GM19463 (cell line): Measurements from ENCODE around the gene CILP2.

Experiments used
- ATAC-seq: cut with Tn5 transposase; IDR thresholded peaks from one replicate; pipeline ENCODE4 v1.9.1; 2021; ENCODE audit warnings: mild to moderate bottlenecking, moderate library complexity; ENCODE audit not compliant: unreplicated experiment

CILP2 gene

GRCh38 chr19:19504754-19505668, 33.1 kb upstream of the CILP2 start:
- ATAC-seq, result no peak

- ATAC-seq, result no peak
These were observed 32.3 kb upstream of the CILP2 start for GRCh38 chr19:19505669-19506326.

- no peak for ATAC-seq
These were observed 31.5 kb upstream of the CILP2 start for GRCh38 chr19:19506592-19506991.

- ATAC-seq, result no peak
These were observed 30.7 kb upstream of the CILP2 start for GRCh38 chr19:19507354-19507753.

GRCh38 chr19:19508217-19508616, 29.8 kb upstream of the CILP2 start:
- no peak for ATAC-seq

GRCh38 chr19:19510432-19510831, 27.6 kb upstream of the CILP2 start:
- no peak for ATAC-seq

GRCh38 chr19:19513682-19514081, 24.4 kb upstream of the CILP2 start:
- no peak for ATAC-seq

GRCh38 chr19:19514215-19514657, 23.8 kb upstream of the CILP2 start:
- no peak for ATAC-seq

- no peak for ATAC-seq
These were observed 23.0 kb upstream of the CILP2 start, which contains the start of gene TSSK6 for GRCh38 chr19:19514881-19515641. Gene TSSK6 (minus strand): TSS chr19:19515548. CDS start chr19:19515427, 121 bp downstream.

GRCh38 chr19:19515642-19516519, 22.2 kb upstream of the CILP2 start, which contains the start of gene NDUFA13:
Gene NDUFA13 (plus strand): TSS chr19:19516225. CDS start chr19:19516239, 14 bp downstream.
- ATAC-seq, result peak; percentile 97

- no peak for ATAC-seq
These were observed 20.8 kb upstream of the CILP2 start for GRCh38 chr19:19517235-19517619.

- ATAC-seq, result no peak
These were observed 17.1 kb upstream of the CILP2 start for GRCh38 chr19:19520989-19521388.

- no peak for ATAC-seq
These were observed 14.9 kb upstream of the CILP2 start for GRCh38 chr19:19523177-19523576.

GRCh38 chr19:19524053-19524452, 14.0 kb upstream of the CILP2 start:
- ATAC-seq, result no peak

GRCh38 chr19:19525611-19526380, 12.3 kb upstream of the CILP2 start:
- no peak for ATAC-seq

- ATAC-seq, result no peak
These were observed 11.3 kb upstream of the CILP2 start for GRCh38 chr19:19526581-19527370.

GRCh38 chr19:19527371-19527656, 10.8 kb upstream of the CILP2 start:
- ATAC-seq, result no peak

- no peak for ATAC-seq
These were observed 10.1 kb upstream of the CILP2 start for GRCh38 chr19:19527674-19528625.
